ENCODE results near the gene SLC10A7.

Gene SLC10A7

GRCh38 chr4:146494143-146494542 lies 27.6 kb downstream of the SLC10A7 start:
- no peak for DNase-seq (ENCODE audit: low read depth)

GRCh38 chr4:146490106-146490505 lies 31.6 kb downstream of the SLC10A7 start:
- no peak for DNase-seq (ENCODE audit: low read depth)

GRCh38 chr4:146488495-146489174 lies 33.1 kb downstream of the SLC10A7 start:
- no peak for DNase-seq (ENCODE audit: low read depth)

GRCh38 chr4:146486565-146486964 lies 35.2 kb downstream of the SLC10A7 start:
- DNase-seq (ENCODE audit: low read depth) = no peak

GRCh38 chr4:146485968-146486367 lies 35.8 kb downstream of the SLC10A7 start:
- no peak for DNase-seq (ENCODE audit: low read depth)

- DNase-seq (ENCODE audit: low read depth) = no peak
Observed at GRCh38 chr4:146482788-146483187, 39.0 kb downstream of the SLC10A7 start.

- DNase-seq (ENCODE audit: low read depth) = no peak
Observed at GRCh38 chr4:146481246-146481645, 40.5 kb downstream of the SLC10A7 start.

GRCh38 chr4:146478009-146478408 lies 43.7 kb downstream of the SLC10A7 start:
- DNase-seq (ENCODE audit: low read depth) = no peak

GRCh38 chr4:146477054-146477453 lies 44.7 kb downstream of the SLC10A7 start:
- no peak for DNase-seq (ENCODE audit: low read depth)

- DNase-seq (ENCODE audit: low read depth) = no peak
Observed at GRCh38 chr4:146472404-146472803, 49.3 kb downstream of the SLC10A7 start.

GRCh38 chr4:146470604-146471003 lies 51.1 kb downstream of the SLC10A7 start:
- DNase-seq (ENCODE audit: low read depth) = no peak

- no peak for DNase-seq (ENCODE audit: low read depth)
Observed at GRCh38 chr4:146469022-146469421, 52.7 kb downstream of the SLC10A7 start.

- no peak for DNase-seq (ENCODE audit: low read depth)
Observed at GRCh38 chr4:146465628-146466027, 56.1 kb downstream of the SLC10A7 start.

- no peak for DNase-seq (ENCODE audit: low read depth)
Observed at GRCh38 chr4:146462251-146462650, 59.5 kb downstream of the SLC10A7 start.

- no peak for DNase-seq (ENCODE audit: low read depth)
Observed at GRCh38 chr4:146458594-146458993, 63.1 kb downstream of the SLC10A7 start.

- no peak for DNase-seq (ENCODE audit: low read depth)
Observed at GRCh38 chr4:146456681-146457080, 65.1 kb downstream of the SLC10A7 start.

- DNase-seq (ENCODE audit: low read depth) = no peak
Observed at GRCh38 chr4:146453181-146453807, 68.4 kb downstream of the SLC10A7 start.

GRCh38 chr4:146450524-146450923 lies 71.2 kb downstream of the SLC10A7 start:
- no peak for DNase-seq (ENCODE audit: low read depth)

- no peak for DNase-seq (ENCODE audit: low read depth)
Observed at GRCh38 chr4:146446555-146446954, 75.2 kb downstream of the SLC10A7 start.

- no peak for DNase-seq (ENCODE audit: low read depth)
Observed at GRCh38 chr4:146445198-146446150, 76.3 kb downstream of the SLC10A7 start.

- DNase-seq (ENCODE audit: low read depth) = no peak
Observed at GRCh38 chr4:146443525-146443924, 78.2 kb downstream of the SLC10A7 start.

- peak; percentile 25 for DNase-seq (ENCODE audit: low read depth)
Observed at GRCh38 chr4:146442801-146443200, 78.9 kb downstream of the SLC10A7 start.

GRCh38 chr4:146439999-146440398 lies 81.7 kb downstream of the SLC10A7 start:
- no peak for DNase-seq (ENCODE audit: low read depth)
